CD4-positive, alpha-beta T cell treated with Interleukin-10 for 1 hour (primary cell): ENCODE results near the gene NACC1.

Source experiments
- DNase-seq: peaks from one replicate; pipeline ENCODE4 v3.0.0-alpha.2; 2020

The NACC1 gene

GRCh38 chr19:13149628-13150186 lies 31.6 kb downstream of the NACC1 start:
- no peak for DNase-seq

- DNase-seq: peak; percentile 95
Observed at GRCh38 chr19:13150187-13150930, 32.3 kb downstream of the NACC1 start, which contains the start of the genes IER2 and STX10. Gene IER2 (plus strand): TSS chr19:13150411. CDS start chr19:13153187, 2,776 bp downstream. Gene STX10 (minus strand): TSS chr19:13150375. CDS start chr19:13150173, 202 bp downstream.

- no peak for DNase-seq
Observed at GRCh38 chr19:13150931-13151604, 33.0 kb downstream of the NACC1 start.

- peak; percentile 97 for DNase-seq
Observed at GRCh38 chr19:13151605-13152355, 33.7 kb downstream of the NACC1 start.

GRCh38 chr19:13152356-13152973 lies 34.4 kb downstream of the NACC1 start:
- no peak for DNase-seq

GRCh38 chr19:13152974-13153568 lies 35.0 kb downstream of the NACC1 start:
- peak; percentile 99 for DNase-seq

GRCh38 chr19:13153569-13154240 lies 35.6 kb downstream of the NACC1 start:
- DNase-seq: no peak

- DNase-seq: peak; percentile 59
Observed at GRCh38 chr19:13154241-13154778, 36.2 kb downstream of the NACC1 start.

- peak; percentile 86 for DNase-seq
Observed at GRCh38 chr19:13154911-13155471, 36.9 kb downstream of the NACC1 start.

- peak; percentile 90 for DNase-seq
Observed at GRCh38 chr19:13155472-13156359, 37.7 kb downstream of the NACC1 start.

GRCh38 chr19:13159713-13160112 lies 41.6 kb downstream of the NACC1 start:
- DNase-seq: no peak

- no peak for DNase-seq
Observed at GRCh38 chr19:13160557-13160956, 42.5 kb downstream of the NACC1 start.

- DNase-seq: peak; percentile 91
Observed at GRCh38 chr19:13162724-13163608, 44.9 kb downstream of the NACC1 start.

- DNase-seq: peak; percentile 43
Observed at GRCh38 chr19:13163609-13164342, 45.7 kb downstream of the NACC1 start.

GRCh38 chr19:13164343-13165161 lies 46.5 kb downstream of the NACC1 start:
- DNase-seq: peak; percentile 59

- no peak for DNase-seq
Observed at GRCh38 chr19:13165162-13165997, 47.3 kb downstream of the NACC1 start.
